Right lobe of liver (tissue), 6 donors: ENCODE results near the gene OR4K15. TPM values are rescaled to one million over a fixed set of nuclear protein-coding genes. Genes with fewer than 3 reads are reported as not detected.

Experiments used
- ATAC-seq, 4 donors: fragments of 200-7000 bp; cut with Tn5 transposase; one replicate each; pipeline ENCODE4 v1.9.1; 2020; ENCODE audit warnings: mild to moderate bottlenecking in 4 of 4, moderate library complexity in 4 of 4
- DNase-seq, 3 donors: peaks; one replicate each; pipeline ENCODE4 v3.0.0-alpha.2; 2020
- H3K27ac ChIP-seq, 3 donors: fragments of 200-600 bp; one replicate each; pipeline ENCODE4 v1.8.0; 2022
- H3K27me3 ChIP-seq, 2 donors: fragments of 200-600 bp; one replicate each; pipeline ENCODE4 v1.8.0; 2022
- H3K36me3 ChIP-seq, 4 donors: fragments of 200-600 bp; sonication (generic) in 1 of 4; one replicate each; pipeline versions ENCODE4 v1.5.1 to v1.8.0; 2017 to 2022; ENCODE audit warnings: control low read depth in 1 of 4
- H3K4me1 ChIP-seq, 4 donors: fragments of 200-600 bp; sonication (generic) in 1 of 4; one replicate each; pipeline versions ENCODE4 v1.5.1 to v1.8.0; 2017 to 2022; ENCODE audit warnings: control low read depth in 1 of 4
- H3K4me3 ChIP-seq, 3 donors: fragments of 200-600 bp; one replicate each; pipeline ENCODE4 v1.8.0; 2022
- H3K9me3 ChIP-seq, 4 donors: fragments of 200-600 bp; sonication (generic) in 1 of 4; one replicate each; pipeline versions ENCODE4 v1.5.1 to v1.8.0; 2017 to 2022; ENCODE audit warnings: control low read depth in 1 of 4
- CTCF ChIP-seq, 4 donors: fragments of 200-600 bp in 3 of 4; fragments of 450-650 bp in 1 of 4; IDR thresholded peaks; one replicate each; pipeline versions ENCODE4 v1.5.1 to v1.8.0; 2016 to 2022; ENCODE audit warnings: antibody characterized with exemption in 4 of 4, mild to moderate bottlenecking in 2 of 4
- POLR2A ChIP-seq: fragments of 450-650 bp; IDR thresholded peaks from one replicate; pipeline ENCODE4 v1.6.1; 2017; ENCODE audit warnings: antibody characterized with exemption, mild to moderate bottlenecking
- WGBS: methylation state at CpG from one replicate; pipeline ENCODE4 v1.1.6; 2018; ENCODE audit warnings: low coverage, low lambda C conversion rate; ENCODE audit not compliant: insufficient coverage; ENCODE audit errors: missing lambda C conversion rate; 5-methylcytosine and 5-hydroxymethylcytosine counted together
- intact Hi-C, 2 donors: fragments of 100-400 bp; cut with DNase I; formaldehyde crosslinking; loops; one replicate each; pipeline versions ENCODE4 v1.11.2 to v1.14.1; 2022
- total RNA-seq, 6 experiments: library from RNA; depleted of rRNA in 2 of 6; stranded (reverse); fragments of >200 nt in 2 of 6; fragmentation: NEBNext Ultra II Directional in 3 of 6; extraction: Animal tissue kit (Norgen Biotek cat#: 25700) in 3 of 6; gene quantifications; one replicate each; pipeline versions ENCODE4 v1.1.0 to v1.2.4, GENCODE V29; 2016 to 2023
- donor health status: DM: no; HTN: yes; CAD: no.
- donor health status: DM: no; HTN: no; CAD: no.
- donor health status: DM: no; HTN: no; CAD: no.
- donor health status: DM: no; HTN: yes; CAD: no.
- donor health status: DM: no; HTN: yes; CAD: no.

OR4K15 gene
- total RNA-seq, 6 experiments from 2014 or later, result not detected

- no peak overlapping the region for H3K27ac ChIP-seq
- no peak for DNase-seq
- H3K9me3 ChIP-seq, result no peaks in the 10 kb centered on the region
- intact Hi-C loops, result no loop called here
- WGBS, result 45% methylated on average over 7 of the region's 7 CpGs
- TF ChIP-seq CTCF (IDR thresholded peaks at IDR 0.05) (no peak), POLR2A (no peak)
- no peak for ATAC-seq
- no peaks in the 10 kb centered on the region for H3K27me3 ChIP-seq
- H3K36me3 ChIP-seq, result no peaks in the 10 kb centered on the region
- H3K4me1 ChIP-seq, result no peaks in the 10 kb centered on the region
- H3K4me3 ChIP-seq, result no peak overlapping the region
Observed at GRCh38 chr14:20002319-20002718, 26.9 kb downstream of the OR4K15 start.

- DNase-seq, result no peak
- Histone ChIP-seq H3K4me1 (no peaks in the 10 kb centered on the region), H3K36me3 (no peaks in the 10 kb centered on the region), H3K27ac (no peak overlapping the region), H3K4me3 (no peak overlapping the region), H3K27me3 (no peaks in the 10 kb centered on the region), H3K9me3 (no peaks in the 10 kb centered on the region)
- intact Hi-C loops, result no loop called here
- TF ChIP-seq CTCF (IDR thresholded peaks at IDR 0.05) (no peak), POLR2A (no peak)
- no peak for ATAC-seq
Observed at GRCh38 chr14:20008156-20008555, 32.8 kb downstream of the OR4K15 start.

- no peak for TF ChIP-seq POLR2A
- TF ChIP-seq CTCF (IDR thresholded peaks at IDR 0.05), result no peak
- Histone ChIP-seq H3K27me3 (no peaks in the 10 kb centered on the region), H3K36me3 (no peaks in the 10 kb centered on the region), H3K27ac (no peak within 1 kb of the TSS), H3K4me1 (no peaks in the 10 kb centered on the region), H3K4me3 (no peak within 1 kb of the TSS), H3K9me3 (no peaks in the 10 kb centered on the region)
- DNase-seq (no peak), ATAC-seq (no peak)
- intact Hi-C loops, result no loop called here
- 43% methylated on average over 2 of the region's 2 CpGs for WGBS
Observed at GRCh38 chr14:20019257-20019865, 44.0 kb downstream of the OR4K15 start, which contains the start of gene OR4K14. Gene OR4K14 (minus strand): TSS chr14:20019307. CDS start chr14:20015193, 4,114 bp downstream.

Other genes with a start within 250 kb of the OR4K15 start
- gene OR4Q3, start 232.0 kb upstream of the OR4K15 start, total RNA-seq, result not detected
- not detected for gene OR4M1, start 202.1 kb upstream of the OR4K15 start, total RNA-seq
- not detected for gene OR4N2, start 171.8 kb upstream of the OR4K15 start, total RNA-seq
- gene OR4K2, start 100.4 kb upstream of the OR4K15 start, total RNA-seq, result not detected
- not detected for gene OR4K5, start 55.0 kb upstream of the OR4K15 start, total RNA-seq
- not detected for gene OR4K1, start 44.7 kb upstream of the OR4K15 start, total RNA-seq
- not detected for gene OR4Q2, start 26.6 kb downstream of the OR4K15 start, total RNA-seq
- not detected for gene OR4K14, start 43.7 kb downstream of the OR4K15 start, total RNA-seq
- gene OR4K13, start 60.4 kb downstream of the OR4K15 start, total RNA-seq, result not detected
- not detected for gene OR4L1, start 84.5 kb downstream of the OR4K15 start, total RNA-seq
- gene OR4K17, start 135.1 kb downstream of the OR4K15 start, total RNA-seq, result not detected
- not detected for gene OR4N5, start 163.2 kb downstream of the OR4K15 start, total RNA-seq
- not detected for gene OR11G2, start 215.3 kb downstream of the OR4K15 start, total RNA-seq
- gene OR11H6, start 248.1 kb downstream of the OR4K15 start, total RNA-seq, result not detected